Stimulated activated naive CD8-positive, alpha-beta T cell treated with anti-CD3 and anti-CD28 coated beads, Interleukin-15, Interleukin-2, amounts not matched to agents 100 ng/mL and 50 ng/mL, for 24 hours (primary cell): ENCODE data around the gene LAMA5.

Experiments
- H3K27ac Mint-ChIP-seq: one replicate; pipeline ENCODE4 v1.8.0; 2021; ENCODE audit warnings: mild to moderate bottlenecking, mixed read lengths
- H3K27me3 Mint-ChIP-seq: one replicate; pipeline ENCODE4 v1.8.0; 2021; ENCODE audit warnings: mixed read lengths
- H3K36me3 Mint-ChIP-seq: one replicate; pipeline ENCODE4 v1.8.0; 2021; ENCODE audit warnings: low read depth, mixed read lengths
- H3K4me1 Mint-ChIP-seq: one replicate; pipeline ENCODE4 v1.8.0; 2021; ENCODE audit warnings: low read depth, mixed read lengths
- H3K4me3 Mint-ChIP-seq: one replicate; pipeline ENCODE4 v1.8.0; 2021; ENCODE audit warnings: mild to moderate bottlenecking, mixed read lengths
- H3K9me3 Mint-ChIP-seq: one replicate; pipeline ENCODE4 v1.8.0; 2021; ENCODE audit warnings: mixed read lengths

LAMA5 gene

DNA sequence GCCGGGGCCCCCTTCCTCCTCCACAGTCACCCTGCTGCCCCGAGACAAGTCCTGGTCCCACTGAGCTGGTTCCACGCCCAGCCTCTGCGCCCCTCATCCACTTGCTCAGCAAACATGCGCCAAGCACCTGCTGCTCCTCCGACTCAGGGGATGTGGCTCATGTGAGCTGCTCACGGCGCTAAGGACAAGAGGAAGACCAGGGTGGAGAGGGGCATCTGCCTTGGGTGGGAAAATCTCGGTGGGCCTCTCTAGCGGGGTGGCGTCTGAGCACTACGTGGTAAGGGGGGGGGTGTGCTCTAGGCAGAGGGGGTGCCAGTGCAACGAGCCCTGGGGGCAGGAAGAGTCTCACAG is 4.5 kb downstream of the LAMA5 start:
- H3K4me1 Mint-ChIP-seq = peaks cover 1% of the 10 kb centered on the region
- peaks cover 4% of the 10 kb centered on the region for H3K27me3 Mint-ChIP-seq
- no peaks in the 10 kb centered on the region for H3K9me3 Mint-ChIP-seq
- no peaks in the 10 kb centered on the region for H3K36me3 Mint-ChIP-seq
- no peak overlapping the region for H3K4me3 Mint-ChIP-seq
- H3K27ac Mint-ChIP-seq = no peak overlapping the region

- Mint-ChIP-seq H3K4me3 (no peak overlapping the region), H3K4me1 (no peaks in the 10 kb centered on the region), H3K36me3 (no peaks in the 10 kb centered on the region), H3K27ac (no peak overlapping the region), H3K9me3 (no peaks in the 10 kb centered on the region), H3K27me3 (peaks cover 4% of the 10 kb centered on the region)
Measured at GRCh38 chr20:62361799-62362589, 5.1 kb downstream of the LAMA5 start.

DNA sequence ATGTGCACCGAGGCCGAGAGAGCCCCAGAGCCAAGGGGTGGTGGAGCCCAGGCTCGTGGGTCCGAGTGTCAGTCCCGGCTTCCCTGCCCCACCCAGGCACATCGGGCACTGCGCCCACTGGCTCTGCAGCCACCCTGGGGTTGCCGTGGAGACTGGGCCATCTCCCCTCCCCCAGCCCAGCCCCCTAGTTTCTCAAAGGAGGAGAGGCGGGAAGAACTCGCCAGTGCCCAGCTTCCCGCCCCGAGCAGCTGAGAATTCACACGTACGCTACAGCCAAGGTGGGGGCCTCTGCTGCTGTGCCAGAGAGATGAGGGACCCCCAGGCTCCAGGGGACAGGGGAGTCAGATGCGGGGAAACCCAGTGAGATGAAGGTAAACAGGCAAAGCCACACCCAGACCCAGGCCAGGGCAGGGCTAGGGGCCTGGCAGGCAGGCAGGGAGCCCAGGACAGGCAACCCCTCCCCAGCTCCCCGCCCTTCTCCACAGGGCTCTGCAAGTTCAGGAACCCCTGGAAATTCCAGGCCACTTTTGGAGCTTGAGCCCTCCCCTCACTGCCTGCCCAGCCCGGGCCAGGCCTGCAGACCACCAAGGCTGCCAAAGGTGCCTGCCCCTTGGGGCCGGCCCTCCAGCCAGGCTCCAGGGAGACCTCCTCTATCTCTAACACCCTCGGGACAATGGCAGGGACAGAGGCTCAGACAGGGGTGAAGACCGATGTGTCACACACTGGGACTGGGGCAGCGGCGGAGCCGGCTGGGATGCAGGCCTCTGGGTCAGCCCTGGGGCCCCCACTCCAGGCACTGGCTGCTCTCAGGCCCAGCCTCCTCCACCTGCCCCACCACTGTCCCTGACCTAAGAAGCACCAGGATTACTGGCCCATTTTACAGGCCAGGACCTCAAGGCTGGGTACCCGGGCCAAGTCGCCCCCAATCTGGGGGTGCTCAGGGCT is 6.0 kb downstream of the LAMA5 start:
- H3K27ac Mint-ChIP-seq = no peak overlapping the region
- no peaks in the 10 kb centered on the region for H3K4me1 Mint-ChIP-seq
- no peaks in the 10 kb centered on the region for H3K9me3 Mint-ChIP-seq
- H3K4me3 Mint-ChIP-seq = no peak overlapping the region
- H3K36me3 Mint-ChIP-seq = no peaks in the 10 kb centered on the region
- peaks cover 4% of the 10 kb centered on the region for H3K27me3 Mint-ChIP-seq

GRCh38 chr20:62359491-62360121 is 7.5 kb downstream of the LAMA5 start:
- H3K9me3 Mint-ChIP-seq = no peaks in the 10 kb centered on the region
- H3K27me3 Mint-ChIP-seq = no peaks in the 10 kb centered on the region
- H3K27ac Mint-ChIP-seq = no peak overlapping the region
- no peaks in the 10 kb centered on the region for H3K4me1 Mint-ChIP-seq
- H3K36me3 Mint-ChIP-seq = no peaks in the 10 kb centered on the region
- no peak overlapping the region for H3K4me3 Mint-ChIP-seq

- Mint-ChIP-seq H3K9me3 (no peaks in the 10 kb centered on the region), H3K36me3 (no peaks in the 10 kb centered on the region), H3K27me3 (no peaks in the 10 kb centered on the region), H3K4me1 (no peaks in the 10 kb centered on the region), H3K27ac (no peak overlapping the region), H3K4me3 (no peak overlapping the region)
Measured at GRCh38 chr20:62359043-62359490, 8.0 kb downstream of the LAMA5 start.

GRCh38 chr20:62358171-62359042 is 8.7 kb downstream of the LAMA5 start:
- H3K36me3 Mint-ChIP-seq = no peaks in the 10 kb centered on the region
- no peaks in the 10 kb centered on the region for H3K4me1 Mint-ChIP-seq
- H3K9me3 Mint-ChIP-seq = no peaks in the 10 kb centered on the region
- H3K27me3 Mint-ChIP-seq = no peaks in the 10 kb centered on the region
- H3K27ac Mint-ChIP-seq = no peak overlapping the region
- no peak overlapping the region for H3K4me3 Mint-ChIP-seq

GRCh38 chr20:62357681-62358080 is 9.4 kb downstream of the LAMA5 start:
- Mint-ChIP-seq H3K36me3 (no peaks in the 10 kb centered on the region), H3K27ac (no peak overlapping the region), H3K4me1 (no peaks in the 10 kb centered on the region), H3K27me3 (no peaks in the 10 kb centered on the region), H3K9me3 (no peaks in the 10 kb centered on the region), H3K4me3 (no peak overlapping the region)

DNA sequence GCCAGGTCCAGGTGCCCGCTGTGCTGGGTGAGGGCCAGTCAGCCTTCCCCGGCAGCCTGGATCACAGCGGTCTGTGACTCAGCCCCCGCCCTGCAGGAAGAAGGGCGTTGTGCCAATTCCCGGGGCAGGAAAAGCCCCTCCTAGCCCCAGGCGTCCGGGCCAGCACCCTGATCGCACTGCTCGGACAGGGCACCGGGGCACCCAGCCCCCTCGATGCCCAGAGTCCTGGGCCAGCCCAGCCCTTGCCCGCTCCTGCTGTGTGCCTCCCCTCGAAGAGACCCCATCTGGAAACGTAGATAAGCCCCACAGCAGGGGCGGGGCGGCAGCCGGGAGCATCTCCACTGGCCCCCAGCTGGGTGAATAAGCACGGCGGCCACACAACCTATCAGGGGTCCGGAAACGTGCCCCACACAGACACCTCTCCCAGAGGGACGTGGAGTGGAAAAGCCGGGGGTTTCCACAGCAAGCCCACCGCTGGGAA is 9.9 kb downstream of the LAMA5 start:
- Mint-ChIP-seq H3K4me3 (no peak overlapping the region), H3K4me1 (no peaks in the 10 kb centered on the region), H3K9me3 (no peaks in the 10 kb centered on the region), H3K27ac (no peak overlapping the region), H3K36me3 (no peaks in the 10 kb centered on the region), H3K27me3 (no peaks in the 10 kb centered on the region)

DNA sequence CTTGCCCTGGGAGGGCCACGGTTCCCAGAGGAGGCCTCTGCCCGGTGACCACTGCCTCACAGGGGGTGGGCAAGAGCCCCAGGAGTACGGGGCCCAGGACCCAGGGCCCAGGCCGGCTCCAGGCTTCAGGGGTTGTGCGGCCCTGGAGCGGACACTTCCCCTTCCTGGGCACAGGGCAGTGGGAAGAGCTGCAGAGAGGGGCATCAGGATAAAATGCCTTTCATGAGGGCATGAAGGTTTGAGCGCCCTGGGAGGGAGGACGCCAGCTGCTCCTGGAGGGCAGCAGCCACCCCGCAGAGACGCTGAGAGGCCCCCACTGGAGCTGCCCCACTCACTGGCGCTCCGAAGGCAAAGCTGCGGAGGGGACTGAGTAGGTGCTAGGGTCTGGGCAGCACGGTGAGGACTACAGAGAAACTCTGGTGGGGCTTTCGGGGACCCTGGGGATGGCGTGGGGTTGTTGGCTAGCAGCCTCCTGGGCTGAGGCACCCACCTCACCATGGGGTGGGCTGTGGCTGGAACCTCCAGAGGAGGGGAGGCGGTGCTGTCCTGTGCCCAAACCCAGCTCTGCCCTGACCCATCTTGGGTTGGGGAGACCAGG is 10.4 kb downstream of the LAMA5 start:
- Mint-ChIP-seq H3K4me3 (no peak overlapping the region), H3K4me1 (no peaks in the 10 kb centered on the region), H3K27me3 (no peaks in the 10 kb centered on the region), H3K36me3 (no peaks in the 10 kb centered on the region), H3K9me3 (no peaks in the 10 kb centered on the region), H3K27ac (no peak overlapping the region)

- no peaks in the 10 kb centered on the region for H3K36me3 Mint-ChIP-seq
- no peaks in the 10 kb centered on the region for H3K9me3 Mint-ChIP-seq
- H3K27me3 Mint-ChIP-seq = no peaks in the 10 kb centered on the region
- H3K4me1 Mint-ChIP-seq = no peaks in the 10 kb centered on the region
- H3K27ac Mint-ChIP-seq = no peak overlapping the region
- no peak overlapping the region for H3K4me3 Mint-ChIP-seq
Measured at GRCh38 chr20:62355878-62356588, 11.1 kb downstream of the LAMA5 start.

GRCh38 chr20:62355516-62355877 is 11.6 kb downstream of the LAMA5 start:
- Mint-ChIP-seq H3K27me3 (no peaks in the 10 kb centered on the region), H3K36me3 (no peaks in the 10 kb centered on the region), H3K9me3 (no peaks in the 10 kb centered on the region), H3K27ac (no peak overlapping the region), H3K4me1 (no peaks in the 10 kb centered on the region), H3K4me3 (no peak overlapping the region)

DNA sequence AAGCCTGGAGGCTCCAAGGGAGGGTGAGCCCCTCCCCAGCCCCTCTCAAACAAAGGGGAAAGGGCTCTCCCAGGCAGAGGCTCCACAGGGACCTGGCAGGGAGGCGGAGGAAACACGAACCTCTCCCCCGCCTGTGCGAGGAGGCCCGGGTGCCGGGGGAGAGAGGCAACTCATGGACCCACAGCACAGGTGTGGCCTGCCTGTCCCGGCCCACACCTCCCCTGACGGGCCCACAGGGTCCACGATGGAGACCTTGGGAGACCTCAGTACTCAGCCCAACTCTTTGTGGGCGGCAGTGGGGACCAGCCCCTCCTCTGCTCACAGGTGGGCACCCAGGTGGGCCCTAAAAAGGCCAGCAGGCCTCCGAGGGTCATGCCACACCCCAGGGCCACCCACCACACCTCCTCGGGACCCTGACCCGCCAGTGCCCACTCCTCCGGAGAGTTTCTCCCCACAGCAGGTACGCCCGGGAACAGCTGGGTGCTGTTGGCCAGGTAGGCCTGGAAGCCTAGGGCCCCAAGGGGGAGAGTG is 12.2 kb downstream of the LAMA5 start:
- Mint-ChIP-seq H3K36me3 (no peaks in the 10 kb centered on the region), H3K9me3 (no peaks in the 10 kb centered on the region), H3K4me3 (no peak overlapping the region), H3K27ac (no peak overlapping the region), H3K27me3 (no peaks in the 10 kb centered on the region), H3K4me1 (no peaks in the 10 kb centered on the region)

GRCh38 chr20:62354031-62354808 is 12.9 kb downstream of the LAMA5 start:
- no peak overlapping the region for H3K4me3 Mint-ChIP-seq
- H3K9me3 Mint-ChIP-seq = peaks cover 3% of the 10 kb centered on the region
- H3K4me1 Mint-ChIP-seq = no peaks in the 10 kb centered on the region
- no peak overlapping the region for H3K27ac Mint-ChIP-seq
- H3K36me3 Mint-ChIP-seq = no peaks in the 10 kb centered on the region
- H3K27me3 Mint-ChIP-seq = no peaks in the 10 kb centered on the region
